K562 (cell line): ENCODE measurements around the gene IL5. TPM values are rescaled to one million over a fixed set of nuclear protein-coding genes. Genes with fewer than 3 reads are reported as not detected.
"Not testable (repeated sequence)": the region's sequence is repeated elsewhere in the genome, so short reads cannot be mapped to it uniquely, and the experiment has no call there.

Experiments used
- ATAC-seq: fragments of 200-7000 bp; cut with Tn5 transposase; 3 replicates; pipeline ENCODE4 v1.9.1; 2020; ENCODE audit warnings: moderate library complexity
- BruUV-seq: library from RNA; stranded (reverse); fragments of 400-500 nt; replicated peaks from 2 replicates; lab custom pipeline; 2021; lab: Mats Ljungman, UMichigan
- CTCF ChIA-PET: fragments of 300-600 bp; formaldehyde crosslinking; extraction: SDS; loops from one replicate; lab custom pipeline; 2021; ENCODE audit warnings: low intra/inter-chr PET ratio; lab: Yijun Ruan, JAX
- POLR2A ChIA-PET: fragments of 300-600, 350-650 bp; sonication (Branson Sonifier 250); formaldehyde crosslinking; extraction: SDS; loops from one replicate; lab custom pipeline; 2021; ENCODE audit warnings: antibody characterized with exemption, inconsistent platforms; lab: Yijun Ruan, JAX
- DNase-seq, 4 experiments: peaks; one replicate each; pipeline versions ENCODE4 v3.0.0 to v3.0.0-alpha.2; 2011 to 2018; ENCODE audit warnings: low spot score in 3 of 4, mixed read lengths in 3 of 4; ENCODE audit errors: extremely low read depth in 1 of 4
- FAIRE-seq: peaks from 2 replicates; lab custom pipeline; 2011; peaks lifted over from hg19 to GRCh38; lab: Jason Lieb, UNC
- H2AFZ ChIP-seq: 2 replicates; pipeline ENCODE4 v1.6.0; 2011; ENCODE audit warnings: low read depth, low read length, control low read depth, inconsistent platforms
- H3K27ac ChIP-seq: fragments of 200-600 bp; 3 replicates; pipeline ENCODE4 v1.8.0; 2011; ENCODE audit warnings: low read depth, mild to moderate bottlenecking, control low read depth, inconsistent platforms, low read length, moderate library complexity, mixed read lengths; ENCODE audit errors: extremely low read depth
- H3K27me3 ChIP-seq, 2 experiments: fragments of 300-600 bp in 1 of 2; 2 replicates in 1 of 2; 3 replicates in 1 of 2; pipeline versions ENCODE4 v1.6.0 to v1.8.0; 2011; ENCODE audit warnings: inconsistent platforms in 2 of 2, low read length in 2 of 2, mild to moderate bottlenecking in 1 of 2, mixed read lengths in 1 of 2, moderate library complexity in 1 of 2; ENCODE audit not compliant: control insufficient read depth in 2 of 2, insufficient read depth in 2 of 2
- H3K36me3 ChIP-seq: fragments of 300-600 bp; 3 replicates; pipeline ENCODE4 v1.8.0; 2011; ENCODE audit warnings: mild to moderate bottlenecking, low read length, inconsistent platforms; ENCODE audit not compliant: control insufficient read depth, insufficient read depth
- H3K4me1 ChIP-seq, 2 experiments: fragments of 200-600 bp in 1 of 2; replicated peaks in 1 of 2; 2 replicates in 1 of 2; 3 replicates in 1 of 2; pipeline versions ENCODE4 v1.5.1 to v1.8.0; 2011; ENCODE audit warnings: inconsistent platforms in 2 of 2, low read length in 2 of 2, mild to moderate bottlenecking in 1 of 2, mixed read lengths in 1 of 2, moderate library complexity in 1 of 2; ENCODE audit not compliant: control insufficient read depth in 2 of 2, insufficient read depth in 2 of 2
- H3K4me2 ChIP-seq: 2 replicates; pipeline ENCODE4 v1.6.1; 2011; ENCODE audit warnings: low read length, control low read depth, inconsistent platforms, mixed read lengths; ENCODE audit not compliant: insufficient read depth
- H3K4me3 ChIP-seq: fragments of 200-600 bp; sonication (generic), shearing (Covaris generic); 2 replicates; pipeline ENCODE4 v1.5.1; 2016; ENCODE audit warnings: control low read depth, inconsistent platforms
- H3K79me2 ChIP-seq: fragments of 200-600 bp; 3 replicates; pipeline ENCODE4 v1.8.0; 2011; ENCODE audit warnings: low read length, inconsistent platforms; ENCODE audit not compliant: control insufficient read depth, insufficient read depth
- H3K9ac ChIP-seq, 2 experiments: 2 replicates each; pipeline versions ENCODE4 v1.6.0 to v1.6.1; 2011; ENCODE audit warnings: low read depth in 2 of 2, low read length in 2 of 2, control low read depth in 1 of 2, inconsistent platforms in 1 of 2, mild to moderate bottlenecking in 1 of 2, mixed read lengths in 1 of 2; ENCODE audit not compliant: insufficient read depth in 1 of 2
- H3K9me1 ChIP-seq: one replicate; pipeline ENCODE4 v1.6.0; 2011; ENCODE audit warnings: inconsistent platforms, mild to moderate bottlenecking, low read length, moderate library complexity; ENCODE audit not compliant: control insufficient read depth, insufficient read depth
- H3K9me3 ChIP-seq: replicated peaks from 2 replicates; pipeline ENCODE4 v1.5.1; 2011; ENCODE audit warnings: low read depth, low read length, inconsistent platforms; ENCODE audit not compliant: control insufficient read depth, insufficient read depth
- H4K20me1 ChIP-seq: replicated peaks from 2 replicates; pipeline ENCODE4 v1.6.1; 2011; ENCODE audit warnings: low read length, inconsistent platforms, mixed read lengths; ENCODE audit not compliant: control insufficient read depth, insufficient read depth
- C11orf30 ChIP-seq: fragments of 450-650 bp; IDR thresholded peaks from 2 replicates; pipeline ENCODE4 v1.6.1; 2016; ENCODE audit warnings: low read depth, mild to moderate bottlenecking
- NR0B1 ChIP-seq: fragments of 450-650 bp; IDR thresholded peaks from one replicate; pipeline ENCODE4 v1.6.1; 2018; ENCODE audit warnings: mild to moderate bottlenecking, moderate library complexity; ENCODE audit not compliant: partially characterized antibody
- ZNF146 ChIP-seq: IDR thresholded peaks from one replicate; pipeline ENCODE4 v1.6.1; 2018; ENCODE audit warnings: missing compliant biosample characterization; ENCODE audit not compliant: unreplicated experiment
- WGBS: fragments of 100-300 bp; shearing (Covaris generic); methylation state at CpG from one replicate; pipeline ENCODE4 v1.1.6; 2016; ENCODE audit warnings: low coverage, mixed read lengths; ENCODE audit not compliant: insufficient coverage; ENCODE audit errors: missing lambda C conversion rate; 5-methylcytosine and 5-hydroxymethylcytosine counted together
- in situ Hi-C: fragments of 300-500 bp; cut with MboI; formaldehyde crosslinking; loops from 4 replicates; pipeline ENCODE4 v1.15.0; 2018; ENCODE audit warnings: inconsistent platforms, mixed read lengths
- intact Hi-C: fragments of 100-400 bp; cut with micrococcal nuclease; formaldehyde crosslinking; loops from 2 replicates; pipeline ENCODE4 v1.14.2; 2022
- polyA plus RNA-seq, 8 experiments: library from polyadenylated mRNA; depleted of rRNA in 4 of 8; stranded (reverse) in 5 of 8; unstranded in 3 of 8; fragments of >200 nt; fragmentation: Nextera tagmentation in 2 of 8; fragmentation: Illumina TruSeq in 1 of 8; extraction: Ambion mirVana in 2 of 8; extraction: Trizol in 1 of 8; gene quantifications; 2 replicates each; pipeline versions ENCODE4 v1.2.1 to v1.2.3, GENCODE V29; 2011 to 2014; ENCODE audit warnings: inconsistent platforms in 1 of 8, missing spikeins in 1 of 8
- total RNA-seq, 7 experiments: library from RNA; depleted of rRNA in 6 of 7; stranded (reverse); fragments of >200 nt in 6 of 7; fragmentation: Illumina TruSeq in 2 of 7; extraction: Trizol in 2 of 7; gene quantifications; 2 replicates each; pipeline versions ENCODE4 v1.2.1 to v1.2.3, GENCODE V29; 2011 to 2021; ENCODE audit warnings: low replicate concordance in 1 of 7
- TF ChIP-seq, protein P1 (sequence below): fragments of 150-350 bp; IDR thresholded peaks from 2 replicates; pipeline ENCODE4 v1.6.1; 2014; ENCODE audit warnings: low read depth, mild to moderate bottlenecking, low read length, borderline replicate concordance

Gene IL5
- total and polyA plus RNA-seq, 9 of the 15 experiments (the other 6 are each of a cell fraction or from before 2014, with no cell fraction given), result 0.44 TPM; not detected in 8

- POLR2A ChIA-PET, H3K4me2 ChIP-seq, H3K79me2 ChIP-seq, H3K9ac ChIP-seq, CTCF ChIA-PET, ATAC-seq, H3K27ac ChIP-seq, DNase-seq, H3K9me3 ChIP-seq, H3K27me3 ChIP-seq, H3K9me1 ChIP-seq, H2AFZ ChIP-seq, BruUV-seq, in situ Hi-C loops, H3K4me1 ChIP-seq, H3K4me3 ChIP-seq, FAIRE-seq, intact Hi-C loops, H4K20me1 ChIP-seq: not testable (repeated sequence)
- TF ChIP-seq ZNF146, result peak; percentile 32
- peaks cover 81% of the 10 kb centered on the region for H3K36me3 ChIP-seq
- WGBS, result 100% methylated on average over 1 of the region's 2 CpGs
Observed at GRCh38 chr5:132584560-132584959, 41.2 kb upstream of the IL5 start.

GRCh38 chr5:132576123-132576522 lies 32.8 kb upstream of the IL5 start:
- WGBS, result 94% methylated on average over 1 of the region's 1 CpG
- DNase-seq, result no peak
- H2AFZ ChIP-seq, result no peak overlapping the region
- H4K20me1 ChIP-seq, result no peaks in the 10 kb centered on the region
- no peaks in the 10 kb centered on the region for H3K9me1 ChIP-seq
- no peak overlapping the region for H3K4me3 ChIP-seq
- CTCF ChIA-PET, result no interaction called here
- no TSS peak for BruUV-seq
- no peak overlapping the region for H3K27ac ChIP-seq
- H3K4me2 ChIP-seq, result no peak overlapping the region
- intact Hi-C loops (no loop called here), in situ Hi-C loops (no loop called here)
- peaks cover 8% of the 10 kb centered on the region; the same call in 2 of the 3 replicates for H3K79me2 ChIP-seq
- TF ChIP-seq, protein P1, sequence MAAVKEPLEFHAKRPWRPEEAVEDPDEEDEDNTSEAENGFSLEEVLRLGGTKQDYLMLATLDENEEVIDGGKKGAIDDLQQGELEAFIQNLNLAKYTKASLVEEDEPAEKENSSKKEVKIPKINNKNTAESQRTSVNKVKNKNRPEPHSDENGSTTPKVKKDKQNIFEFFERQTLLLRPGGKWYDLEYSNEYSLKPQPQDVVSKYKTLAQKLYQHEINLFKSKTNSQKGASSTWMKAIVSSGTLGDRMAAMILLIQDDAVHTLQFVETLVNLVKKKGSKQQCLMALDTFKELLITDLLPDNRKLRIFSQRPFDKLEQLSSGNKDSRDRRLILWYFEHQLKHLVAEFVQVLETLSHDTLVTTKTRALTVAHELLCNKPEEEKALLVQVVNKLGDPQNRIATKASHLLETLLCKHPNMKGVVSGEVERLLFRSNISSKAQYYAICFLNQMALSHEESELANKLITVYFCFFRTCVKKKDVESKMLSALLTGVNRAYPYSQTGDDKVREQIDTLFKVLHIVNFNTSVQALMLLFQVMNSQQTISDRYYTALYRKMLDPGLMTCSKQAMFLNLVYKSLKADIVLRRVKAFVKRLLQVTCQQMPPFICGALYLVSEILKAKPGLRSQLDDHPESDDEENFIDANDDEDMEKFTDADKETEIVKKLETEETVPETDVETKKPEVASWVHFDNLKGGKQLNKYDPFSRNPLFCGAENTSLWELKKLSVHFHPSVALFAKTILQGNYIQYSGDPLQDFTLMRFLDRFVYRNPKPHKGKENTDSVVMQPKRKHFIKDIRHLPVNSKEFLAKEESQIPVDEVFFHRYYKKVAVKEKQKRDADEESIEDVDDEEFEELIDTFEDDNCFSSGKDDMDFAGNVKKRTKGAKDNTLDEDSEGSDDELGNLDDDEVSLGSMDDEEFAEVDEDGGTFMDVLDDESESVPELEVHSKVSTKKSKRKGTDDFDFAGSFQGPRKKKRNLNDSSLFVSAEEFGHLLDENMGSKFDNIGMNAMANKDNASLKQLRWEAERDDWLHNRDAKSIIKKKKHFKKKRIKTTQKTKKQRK, result no peak
- TF ChIP-seq NR0B1 (no peak), C11orf30 (no peak)
- no peaks in the 10 kb centered on the region for H3K9me3 ChIP-seq
- POLR2A ChIA-PET, result no interaction called here
- peaks cover 62% of the 10 kb centered on the region for H3K36me3 ChIP-seq
- no peaks in the 10 kb centered on the region for H3K27me3 ChIP-seq
- FAIRE-seq, result no peak
- ATAC-seq, result no peak
- no peak overlapping the region for H3K9ac ChIP-seq
- H3K4me1 ChIP-seq, result no peaks in the 10 kb centered on the region
